GM19324 (cell line): Measurements from ENCODE around the gene CLCA1.

Experiments used
- ATAC-seq: cut with Tn5 transposase; IDR thresholded peaks from one replicate; pipeline ENCODE4 v1.9.1; 2021; ENCODE audit warnings: mild to moderate bottlenecking, moderate library complexity; ENCODE audit not compliant: unreplicated experiment, low FRiP score

Gene CLCA1

GRCh38 chr1:86542631-86543030 lies 73.9 kb downstream of the CLCA1 start:
- ATAC-seq, result no peak

GRCh38 chr1:86546787-86547221 lies 78.1 kb downstream of the CLCA1 start, which contains the start of gene CLCA4:
Gene CLCA4, plus strand, starts transcription at chr1:86547078. Its CDS starts 42 bp downstream, at chr1:86547120.
- ATAC-seq, result no peak

DNA sequence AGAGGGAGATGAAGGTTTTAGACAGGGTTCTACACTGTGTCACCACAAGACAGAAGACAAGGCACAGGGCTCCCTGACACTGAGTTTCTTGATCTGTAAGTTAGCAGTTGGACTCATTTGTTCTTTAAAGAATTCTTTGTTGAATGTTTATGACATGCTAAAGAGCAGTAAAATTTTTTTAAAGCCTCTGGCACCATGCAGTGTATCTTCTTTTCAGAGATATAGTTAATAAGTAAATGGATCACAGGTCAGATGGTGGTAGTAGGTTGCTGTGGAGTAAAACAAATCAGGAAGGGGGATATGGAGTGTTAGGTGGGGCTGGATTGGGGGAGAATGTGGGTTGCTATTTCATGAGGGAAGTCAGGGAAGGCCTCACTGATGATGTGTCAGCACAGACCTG lies 80.1 kb downstream of the CLCA1 start:
- no peak for ATAC-seq
